OCI-LY7 (cell line): Measurements from ENCODE around the gene RFX6. TPM values are rescaled to one million over a fixed set of nuclear protein-coding genes. Genes with fewer than 3 reads are reported as not detected.

Experiments
- BruUV-seq: library from RNA; stranded (reverse); fragments of 400-500 nt; replicated peaks from 2 replicates; lab custom pipeline; 2021; lab: Mats Ljungman, UMichigan
- CTCF ChIA-PET: fragments of 300-600 bp; sonication (Branson Sonifier 250); formaldehyde crosslinking; loops from one replicate; lab custom pipeline; 2022; ENCODE audit warnings: antibody characterized with exemption; ENCODE audit not compliant: unreplicated experiment; lab: Charles Lee
- POLR2A ChIA-PET: fragments of 300-600 bp; sonication (Branson Sonifier 250); formaldehyde crosslinking; loops from one replicate; lab custom pipeline; 2022; ENCODE audit warnings: antibody characterized with exemption; lab: Charles Lee
- DNase-seq: peaks from one replicate; pipeline ENCODE4 v3.0.0-alpha.2; 2015; ENCODE audit warnings: low spot score
- H2AFZ ChIP-seq: fragments of 200-600 bp; sonication (generic), shearing (Covaris generic); 2 replicates; pipeline ENCODE4 v1.6.1; 2014; ENCODE audit warnings: mild to moderate bottlenecking, antibody characterized with exemption, low read length, moderate library complexity
- H3K27ac ChIP-seq: fragments of 200-600 bp; sonication (generic); 2 replicates; pipeline ENCODE4 v1.5.1; 2014; ENCODE audit warnings: mixed run types, low read depth, mild to moderate bottlenecking, moderate library complexity, low read length, inconsistent platforms; ENCODE audit not compliant: poor library complexity, severe bottlenecking
- H3K36me3 ChIP-seq: fragments of 200-600 bp; sonication (generic); 2 replicates; pipeline ENCODE4 v1.6.1; 2014; ENCODE audit warnings: mild to moderate bottlenecking, antibody characterized with exemption, low read length, moderate library complexity, mixed read lengths; ENCODE audit not compliant: insufficient read depth
- H3K4me1 ChIP-seq: fragments of 200-600 bp; sonication (generic); 2 replicates; pipeline ENCODE4 v1.5.1; 2014; ENCODE audit warnings: mild to moderate bottlenecking, low read length; ENCODE audit not compliant: insufficient read depth, poor library complexity, severe bottlenecking
- H3K4me2 ChIP-seq: fragments of 200-600 bp; sonication (generic); 2 replicates; pipeline ENCODE4 v1.6.1; 2014; ENCODE audit warnings: mild to moderate bottlenecking, low read length
- H3K4me3 ChIP-seq: fragments of 200-600 bp; sonication (generic); 2 replicates; pipeline ENCODE4 v1.5.1; 2014; ENCODE audit warnings: mild to moderate bottlenecking, low read depth, low read length; ENCODE audit not compliant: poor library complexity, severe bottlenecking
- H3K79me2 ChIP-seq: fragments of 200-600 bp; sonication (generic); 2 replicates; pipeline ENCODE4 v1.6.1; 2016; ENCODE audit warnings: low read depth, mild to moderate bottlenecking, low read length, moderate library complexity, mixed read lengths; ENCODE audit not compliant: insufficient read depth
- H3K9me2 ChIP-seq: fragments of 200-600 bp; sonication (generic); 2 replicates; pipeline ENCODE4 v1.6.1; 2016; ENCODE audit warnings: mild to moderate bottlenecking, low read length, mixed read lengths; ENCODE audit not compliant: insufficient read depth
- H3K9me3 ChIP-seq: fragments of 200-600 bp; sonication (generic); 2 replicates; pipeline ENCODE4 v1.6.1; 2014; ENCODE audit warnings: mild to moderate bottlenecking, mixed run types, low read length, mixed read lengths
- H4K20me1 ChIP-seq: fragments of 200-600 bp; sonication (generic); 2 replicates; pipeline ENCODE4 v1.6.1; 2014; ENCODE audit warnings: mild to moderate bottlenecking, antibody characterized with exemption, low read length, moderate library complexity, mixed read lengths; ENCODE audit not compliant: insufficient read depth
- EZH2phosphoT487 ChIP-seq: fragments of 200-600 bp; sonication (generic); IDR thresholded peaks from 2 replicates; pipeline ENCODE4 v1.6.1; 2018; ENCODE audit warnings: low read depth, borderline replicate concordance, mild to moderate bottlenecking, mixed run types, antibody characterized with exemption, low read length, moderate library complexity, mixed read lengths
- intact Hi-C: fragments of 100-400 bp; cut with micrococcal nuclease; formaldehyde crosslinking; loops from one replicate; pipeline ENCODE4 v1.10.0; 2022; ENCODE audit not compliant: unreplicated experiment
- total RNA-seq, 2 experiments: library from RNA; depleted of rRNA in 1 of 2; stranded (reverse); fragments of >200 nt in 1 of 2; shearing (Covaris generic) in 1 of 2; gene quantifications; 2 replicates each; pipeline ENCODE4 v1.2.3, GENCODE V29; 2014 to 2022
- TF ChIP-seq, protein P1 (sequence below): fragments of 200-600 bp; sonication (generic); conservative IDR thresholded peaks from 2 replicates; pipeline ENCODE4 v1.5.1; 2014; ENCODE audit warnings: mild to moderate bottlenecking, antibody characterized with exemption, low read length, moderate library complexity, mixed read lengths

RFX6 gene
- total RNA-seq, 2 experiments from 2014 or later = not detected

DNA sequence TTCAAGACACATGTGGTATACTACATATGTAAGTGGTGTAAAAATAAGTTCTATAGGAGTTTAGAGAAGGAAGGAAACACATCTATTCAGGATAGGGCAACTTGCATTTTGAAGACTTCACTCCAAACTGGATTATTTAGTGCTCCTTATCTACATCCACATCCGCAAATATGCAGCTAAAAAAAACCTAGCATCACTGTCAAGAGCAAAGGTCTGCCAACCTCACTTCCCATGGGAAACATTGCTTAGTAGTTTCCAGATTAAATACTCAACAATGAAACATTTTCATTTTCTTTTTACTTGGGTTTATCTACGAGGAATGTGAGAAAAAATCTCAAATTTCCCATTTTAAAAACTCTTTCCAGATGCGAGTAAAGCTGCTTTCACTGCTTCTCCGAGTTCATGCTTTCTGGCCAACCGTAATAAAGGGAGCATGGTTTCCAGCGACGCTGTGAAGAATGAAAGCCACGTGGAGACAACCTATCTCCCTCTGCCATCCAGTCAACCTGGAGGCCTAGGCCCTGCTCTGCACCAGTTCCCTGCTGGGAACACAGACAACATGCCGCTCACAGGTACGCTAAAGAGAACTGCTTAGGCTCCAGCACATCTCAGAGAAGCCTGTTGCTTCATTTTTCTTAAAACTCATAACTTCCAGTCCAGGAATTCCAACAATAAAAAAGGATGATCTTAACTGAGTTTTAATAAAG lies 48.2 kb downstream of the RFX6 start:
- no peak overlapping the region for H3K4me3 ChIP-seq
- no peak overlapping the region for H2AFZ ChIP-seq
- H4K20me1 ChIP-seq = no peaks in the 10 kb centered on the region
- intact Hi-C loops = no loop called here
- no peak overlapping the region for H3K4me2 ChIP-seq
- H3K9me3 ChIP-seq = no peaks in the 10 kb centered on the region
- DNase-seq = no peak
- H3K36me3 ChIP-seq = no peaks in the 10 kb centered on the region
- H3K4me1 ChIP-seq = no peaks in the 10 kb centered on the region
- no peaks in the 10 kb centered on the region for H3K79me2 ChIP-seq
- H3K27ac ChIP-seq = no peak overlapping the region
- CTCF ChIA-PET = no interaction called here
- TF ChIP-seq, protein P1, sequence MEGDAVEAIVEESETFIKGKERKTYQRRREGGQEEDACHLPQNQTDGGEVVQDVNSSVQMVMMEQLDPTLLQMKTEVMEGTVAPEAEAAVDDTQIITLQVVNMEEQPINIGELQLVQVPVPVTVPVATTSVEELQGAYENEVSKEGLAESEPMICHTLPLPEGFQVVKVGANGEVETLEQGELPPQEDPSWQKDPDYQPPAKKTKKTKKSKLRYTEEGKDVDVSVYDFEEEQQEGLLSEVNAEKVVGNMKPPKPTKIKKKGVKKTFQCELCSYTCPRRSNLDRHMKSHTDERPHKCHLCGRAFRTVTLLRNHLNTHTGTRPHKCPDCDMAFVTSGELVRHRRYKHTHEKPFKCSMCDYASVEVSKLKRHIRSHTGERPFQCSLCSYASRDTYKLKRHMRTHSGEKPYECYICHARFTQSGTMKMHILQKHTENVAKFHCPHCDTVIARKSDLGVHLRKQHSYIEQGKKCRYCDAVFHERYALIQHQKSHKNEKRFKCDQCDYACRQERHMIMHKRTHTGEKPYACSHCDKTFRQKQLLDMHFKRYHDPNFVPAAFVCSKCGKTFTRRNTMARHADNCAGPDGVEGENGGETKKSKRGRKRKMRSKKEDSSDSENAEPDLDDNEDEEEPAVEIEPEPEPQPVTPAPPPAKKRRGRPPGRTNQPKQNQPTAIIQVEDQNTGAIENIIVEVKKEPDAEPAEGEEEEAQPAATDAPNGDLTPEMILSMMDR = no peak
- TF ChIP-seq EZH2phosphoT487 = no peak
- POLR2A ChIA-PET = no interaction called here
- BruUV-seq = no TSS peak
- H3K9me2 ChIP-seq = no peaks in the 10 kb centered on the region

DNA sequence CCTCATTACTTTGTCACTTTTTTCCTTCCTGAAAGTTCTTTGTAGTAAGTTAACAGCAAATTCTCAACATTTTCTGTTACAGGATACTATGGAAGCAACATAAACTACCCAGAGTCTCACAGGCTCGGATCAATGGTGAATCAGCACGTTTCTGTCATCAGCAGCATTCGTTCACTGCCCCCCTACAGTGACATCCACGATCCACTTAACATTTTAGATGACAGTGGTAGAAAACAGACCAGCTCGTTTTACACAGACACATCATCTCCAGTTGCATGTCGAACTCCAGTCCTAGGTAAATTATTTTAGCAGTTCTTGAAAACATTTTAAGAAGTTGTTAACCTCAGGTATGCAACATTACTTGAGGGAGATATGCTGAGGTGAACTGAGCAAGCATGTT lies 51.6 kb downstream of the RFX6 start:
- Histone ChIP-seq H3K4me1 (no peaks in the 10 kb centered on the region), H3K9me3 (no peaks in the 10 kb centered on the region), H3K4me2 (no peak overlapping the region), H4K20me1 (no peaks in the 10 kb centered on the region), H3K27ac (no peak overlapping the region), H3K9me2 (no peaks in the 10 kb centered on the region), H3K4me3 (no peak overlapping the region), H3K79me2 (no peaks in the 10 kb centered on the region), H2AFZ (no peak overlapping the region), H3K36me3 (no peaks in the 10 kb centered on the region)
- no TSS peak for BruUV-seq
- TF ChIP-seq, protein P1 = no peak
- no peak for TF ChIP-seq EZH2phosphoT487
- ChIA-PET POLR2A (interaction anchor here (1.1 kb wide), 1 partner anchor 12 kb away, joined by 4 read pairs; no protein-coding TSS in a partner anchor), CTCF (no interaction called here)
- no peak for DNase-seq
- intact Hi-C loops = no loop called here

DNA sequence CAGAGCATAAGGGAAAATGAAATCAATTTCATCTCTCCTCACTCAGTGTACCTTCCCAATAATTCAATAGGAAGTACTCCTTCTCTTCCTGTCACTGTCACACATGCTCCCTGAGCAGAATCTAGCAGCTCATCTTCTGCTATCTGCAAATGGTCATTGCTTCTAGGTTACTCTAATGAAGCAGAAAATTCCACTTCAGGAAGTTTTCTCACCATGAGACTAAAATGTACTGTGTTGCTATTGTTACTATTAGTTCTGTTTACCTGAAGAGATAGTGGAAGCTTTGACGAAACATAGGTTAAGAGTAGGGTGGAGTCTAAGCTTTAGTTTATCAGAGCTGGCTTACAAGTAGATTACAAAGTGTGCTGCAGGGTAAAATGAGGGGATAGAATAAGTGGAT lies 52.8 kb downstream of the RFX6 start:
- POLR2A ChIA-PET = interaction anchor here (0.6 kb wide), 2 partner anchors 11 to 14 kb away, joined by 3 to 4 read pairs; no protein-coding TSS in a partner anchor
- no TSS peak for BruUV-seq
- Histone ChIP-seq H3K4me3 (no peak overlapping the region), H3K4me2 (no peak overlapping the region), H3K9me2 (no peaks in the 10 kb centered on the region), H3K36me3 (no peaks in the 10 kb centered on the region), H4K20me1 (no peaks in the 10 kb centered on the region), H3K4me1 (no peaks in the 10 kb centered on the region), H3K79me2 (no peaks in the 10 kb centered on the region), H3K27ac (no peak overlapping the region), H2AFZ (no peak overlapping the region), H3K9me3 (no peaks in the 10 kb centered on the region)
- intact Hi-C loops = no loop called here
- CTCF ChIA-PET = no interaction called here
- TF ChIP-seq, protein P1 = no peak
- TF ChIP-seq EZH2phosphoT487 = no peak
- no peak for DNase-seq
